ENCODE data around the gene CNNM3.
A peak's percentile ranks its signal among the peaks of the same experiment; 100 is the strongest.

CNNM3 gene

DNA sequence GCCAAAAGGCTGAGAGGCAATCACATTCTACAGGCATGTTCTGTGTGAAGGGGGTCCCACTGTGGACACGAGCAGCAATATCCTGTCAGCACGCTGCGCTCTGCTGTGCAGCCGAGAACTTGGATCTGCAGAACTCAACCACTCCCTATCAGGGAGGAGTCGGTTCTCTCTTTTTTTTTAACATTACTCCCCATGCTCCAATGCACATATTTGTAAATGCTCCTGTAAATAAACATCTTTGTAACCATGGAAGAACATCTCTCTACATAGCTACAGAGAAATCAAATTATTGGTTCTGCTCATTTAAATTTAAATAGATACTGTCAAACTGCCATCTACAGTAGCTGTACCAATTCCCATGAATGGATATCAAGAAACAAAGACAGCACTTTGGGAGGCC, 30.8 kb downstream of the CNNM3 start:
- DNase-seq (ENCODE audit: low read depth, low spot score) = no peak
- no peak for TF ChIP-seq CTCF (IDR thresholded peaks at IDR 0.05; ENCODE audit: insufficient read depth, low read length, missing control alignments)
- ChIA-PET POLR2A (no interaction called here), CTCF (interaction anchor here (1.2 kb wide), 1 partner anchor 10 kb away, joined by 10 read pairs; the partner anchor contains the start of gene ANKRD39)
- H3K4me3 ChIP-seq (ENCODE audit: low read depth, low read length) = no peak overlapping the region

- ChIA-PET CTCF (interaction anchor here (1.2 kb wide), 1 partner anchor 10 kb away, joined by 10 read pairs; the partner anchor contains the start of gene ANKRD39), POLR2A (interaction anchor here (0.6 kb wide), 1 partner anchor 240 kb away, joined by 4 read pairs; no protein-coding TSS in a partner anchor)
- no peak for TF ChIP-seq CTCF (IDR thresholded peaks at IDR 0.05; ENCODE audit: insufficient read depth, low read length, missing control alignments)
- DNase-seq (ENCODE audit: low read depth, low spot score) = no peak
- H3K4me3 ChIP-seq (ENCODE audit: low read depth, low read length) = no peak overlapping the region
These were observed 31.5 kb downstream of the CNNM3 start for GRCh38 chr2:96847586-96847985.

GRCh38 chr2:96848264-96848663, 32.2 kb downstream of the CNNM3 start:
- DNase-seq (ENCODE audit: low read depth, low spot score) = no peak
- no peak overlapping the region for H3K4me3 ChIP-seq (ENCODE audit: low read depth, low read length)
- ChIA-PET POLR2A (no interaction called here), CTCF (no interaction called here)
- TF ChIP-seq CTCF (IDR thresholded peaks at IDR 0.05; ENCODE audit: insufficient read depth, low read length, missing control alignments) = no peak

DNA sequence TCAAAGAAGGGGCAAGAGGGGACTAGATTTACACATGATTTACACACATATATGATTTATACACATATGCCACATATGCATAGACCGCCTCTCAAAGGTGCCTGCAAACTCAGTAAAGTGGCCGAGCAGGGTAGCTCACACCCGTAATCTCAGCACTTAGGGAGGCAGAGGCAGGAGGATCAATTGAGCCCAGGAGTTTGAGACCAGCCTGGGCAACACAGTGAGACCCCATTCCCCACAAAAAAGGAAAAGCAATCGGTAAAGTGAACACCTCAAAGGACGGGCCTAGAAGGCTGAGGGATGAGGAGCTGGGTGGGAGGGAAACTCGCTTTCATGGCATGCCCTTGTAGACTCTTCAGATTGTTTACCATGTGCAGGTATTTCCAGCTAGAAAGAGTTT, 36.6 kb downstream of the CNNM3 start:
- TF ChIP-seq CTCF (IDR thresholded peaks at IDR 0.05; ENCODE audit: insufficient read depth, low read length, missing control alignments) = no peak
- ChIA-PET POLR2A (interaction anchor here (0.7 kb wide), 1 partner anchor 511 kb away, joined by 3 read pairs; no protein-coding TSS in a partner anchor), CTCF (interaction anchor here (0.7 to 1.9 kb wide), 4 partner anchors 16 to 100 kb away, joined by 3 to 6 read pairs (median 3); no protein-coding TSS in a partner anchor)
- no peak for DNase-seq (ENCODE audit: low read depth, low spot score)
- H3K4me3 ChIP-seq (ENCODE audit: low read depth, low read length) = no peak overlapping the region

GRCh38 chr2:96853321-96853720, 37.3 kb downstream of the CNNM3 start:
- no peak for DNase-seq (ENCODE audit: low read depth, low spot score)
- CTCF ChIA-PET = interaction anchor here (0.7 to 1.9 kb wide), 3 partner anchors 15 to 99 kb away, joined by 3 to 6 read pairs (median 3); no protein-coding TSS in a partner anchor
- POLR2A ChIA-PET = no interaction called here
- no peak for TF ChIP-seq CTCF (IDR thresholded peaks at IDR 0.05; ENCODE audit: insufficient read depth, low read length, missing control alignments)
- no peak overlapping the region for H3K4me3 ChIP-seq (ENCODE audit: low read depth, low read length)

- POLR2A ChIA-PET = interaction anchor here (0.6 to 2.9 kb wide), 6 partner anchors 11 to 255 kb away, joined by 3 to 22 read pairs (median 4); partner anchors contain the start of gene ANKRD23
- CTCF ChIA-PET = interaction anchor here (0.6 to 10.4 kb wide), 33 partner anchors 10 to 327 kb away, joined by 3 to 153 read pairs (median 4); partner anchors contain the start of genes ANKRD36, CNNM3, CNNM4 and SEMA4C
- no peak for TF ChIP-seq CTCF (IDR thresholded peaks at IDR 0.05; ENCODE audit: insufficient read depth, low read length, missing control alignments)
- peak overlapping the region; percentile 80 for H3K4me3 ChIP-seq (ENCODE audit: low read depth, low read length)
- DNase-seq (ENCODE audit: low read depth, low spot score) = no peak
These were observed 41.0 kb downstream of the CNNM3 start for GRCh38 chr2:96856776-96857666.

All from AG04449 (cell line).